GM18505 (cell line): ENCODE measurements around the gene DEPDC1B.

Source experiments
- ATAC-seq: cut with Tn5 transposase; IDR thresholded peaks from one replicate; pipeline ENCODE4 v1.9.1; 2021; ENCODE audit not compliant: unreplicated experiment
- POLR2A ChIP-seq: IDR thresholded peaks from 4 replicates; pipeline ENCODE4 v1.6.1; 2011; ENCODE audit warnings: borderline replicate concordance; ENCODE audit not compliant: insufficient read depth, insufficient read length; ENCODE audit errors: extremely low read depth

The DEPDC1B gene

GRCh38 chr5:60679816-60680215, 20.1 kb downstream of the DEPDC1B start:
- no peak for TF ChIP-seq POLR2A
- ATAC-seq = no peak

GRCh38 chr5:60677850-60678664, 21.9 kb downstream of the DEPDC1B start:
- no peak for TF ChIP-seq POLR2A
- peak; percentile 60 for ATAC-seq

GRCh38 chr5:60675286-60675685, 24.7 kb downstream of the DEPDC1B start:
- no peak for ATAC-seq
- no peak for TF ChIP-seq POLR2A

DNA sequence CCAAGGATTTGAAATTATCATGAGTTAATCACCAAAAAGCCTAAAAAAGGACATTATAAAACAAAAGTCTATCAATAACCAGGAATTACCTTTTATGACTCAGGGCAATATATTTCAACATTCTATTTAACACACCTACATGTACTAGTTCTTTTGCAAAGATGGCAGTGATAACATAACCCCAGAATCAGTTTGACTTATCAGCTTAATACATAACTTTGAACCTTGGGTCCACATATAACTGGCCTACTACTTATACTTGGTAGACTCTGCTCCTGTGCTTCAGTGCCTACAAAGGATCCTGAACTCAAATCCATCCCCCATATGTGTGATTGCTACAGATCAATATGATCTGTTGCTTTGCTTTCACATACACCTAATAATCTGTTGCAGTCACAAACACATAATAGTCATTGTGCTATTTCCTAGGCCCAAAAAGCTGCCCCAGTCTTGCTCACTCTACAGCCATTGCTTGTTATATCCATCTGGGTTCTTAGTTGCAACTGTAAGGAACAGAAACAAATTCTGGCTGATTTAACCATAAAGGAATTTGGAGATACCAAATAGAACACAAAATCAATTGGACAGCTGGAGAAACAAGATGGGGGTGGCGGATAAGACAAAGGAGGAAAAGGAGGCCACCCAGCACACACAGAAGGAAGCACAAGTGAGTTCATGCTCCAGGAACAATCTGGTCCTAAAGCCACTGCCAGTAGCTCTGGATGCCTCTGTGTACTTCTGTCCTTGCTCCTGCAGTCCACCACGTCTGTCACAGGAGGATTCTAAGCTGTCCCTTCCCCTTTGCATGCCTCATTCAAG, 25.5 kb downstream of the DEPDC1B start:
- no peak for ATAC-seq
- no peak for TF ChIP-seq POLR2A

DNA sequence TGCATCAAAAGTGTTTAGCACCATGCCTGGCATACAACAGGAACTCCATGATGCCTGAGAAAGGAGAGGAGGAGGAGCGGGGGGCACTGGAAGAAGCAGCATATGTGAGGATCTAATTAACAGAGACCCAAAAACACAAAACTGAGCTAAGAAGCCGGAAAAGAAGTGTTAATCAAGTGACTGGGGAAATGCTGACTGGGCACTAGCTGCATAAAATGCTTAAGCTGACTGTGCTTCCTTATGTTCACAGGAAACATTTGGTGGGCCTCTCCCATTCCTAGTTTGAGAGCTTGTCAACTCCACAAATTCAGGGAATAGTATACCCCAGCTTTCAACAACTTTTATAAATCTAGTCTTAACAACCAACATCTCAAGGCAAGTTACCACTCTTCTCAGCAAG, 26.6 kb downstream of the DEPDC1B start:
- ATAC-seq = no peak

DNA sequence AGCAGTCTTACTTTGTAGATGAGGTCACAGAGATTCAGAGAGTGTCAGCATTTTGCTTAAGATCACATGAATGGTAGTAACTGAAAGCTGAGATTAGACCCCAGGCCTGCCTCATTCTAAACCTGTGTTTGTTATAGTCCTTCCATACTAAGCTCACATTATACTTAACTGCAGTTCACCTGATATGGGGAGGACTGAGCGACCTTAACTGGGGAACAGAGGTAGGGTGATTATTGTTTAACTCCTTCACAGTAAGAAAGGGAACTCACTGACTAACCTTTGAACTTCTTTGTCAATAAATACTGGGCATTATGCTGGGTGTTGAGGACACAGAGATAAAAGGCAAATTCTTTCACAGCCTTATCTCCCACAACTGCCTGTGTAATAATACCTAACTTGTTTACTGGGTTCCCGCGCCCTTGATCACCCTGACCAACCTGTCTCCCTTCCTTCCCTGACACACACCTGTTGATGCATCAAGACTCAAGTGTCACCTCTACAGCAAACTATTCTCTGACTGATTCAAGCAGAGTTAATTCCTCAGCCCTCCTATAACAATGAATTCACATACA, 27.2 kb downstream of the DEPDC1B start:
- no peak for ATAC-seq
- TF ChIP-seq POLR2A = no peak

More for the DNA sequence above, 26.6 kb downstream of the DEPDC1B start:
- TF ChIP-seq POLR2A = no peak

DNA sequence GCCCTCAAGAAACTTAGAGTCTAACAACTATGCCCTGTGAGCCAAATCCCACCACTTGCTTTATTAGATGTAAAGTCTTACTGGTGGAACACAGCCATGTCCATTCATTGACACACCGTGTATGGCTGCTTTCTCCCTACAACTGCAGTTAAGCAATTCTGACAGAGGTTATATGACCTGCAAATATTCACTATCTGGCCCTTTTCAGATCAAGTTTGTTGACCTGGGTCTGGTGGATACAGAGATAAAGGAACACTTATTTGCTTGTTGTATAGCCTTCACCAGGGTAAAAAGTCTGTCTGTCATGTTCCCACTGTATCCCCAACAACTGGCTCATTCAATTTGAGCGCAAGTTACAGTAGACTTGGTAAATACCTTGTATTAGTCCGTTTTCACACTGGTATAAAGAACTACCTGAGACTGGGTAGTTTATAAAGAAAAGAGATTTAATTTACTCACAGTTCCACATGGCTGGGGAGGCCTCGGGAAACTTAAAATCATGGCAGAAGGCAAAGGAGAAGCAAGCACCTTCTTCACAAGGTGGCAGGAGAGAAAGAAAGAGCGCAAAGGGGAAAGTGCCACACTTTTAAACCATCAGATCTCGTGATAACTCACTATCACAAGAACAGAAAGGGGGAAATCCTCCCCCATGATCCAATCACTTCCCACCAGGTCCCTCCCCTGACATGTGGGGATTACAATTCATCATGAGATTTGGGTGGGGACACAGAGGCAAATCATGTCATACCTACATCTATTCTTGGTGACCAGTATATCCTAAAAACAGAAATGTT, 27.9 kb downstream of the DEPDC1B start:
- ATAC-seq = no peak
- TF ChIP-seq POLR2A = no peak

GRCh38 chr5:60670749-60671148, 29.2 kb downstream of the DEPDC1B start:
- no peak for ATAC-seq
- no peak for TF ChIP-seq POLR2A

GRCh38 chr5:60668686-60669304, 31.2 kb downstream of the DEPDC1B start:
- TF ChIP-seq POLR2A = no peak
- no peak for ATAC-seq

DNA sequence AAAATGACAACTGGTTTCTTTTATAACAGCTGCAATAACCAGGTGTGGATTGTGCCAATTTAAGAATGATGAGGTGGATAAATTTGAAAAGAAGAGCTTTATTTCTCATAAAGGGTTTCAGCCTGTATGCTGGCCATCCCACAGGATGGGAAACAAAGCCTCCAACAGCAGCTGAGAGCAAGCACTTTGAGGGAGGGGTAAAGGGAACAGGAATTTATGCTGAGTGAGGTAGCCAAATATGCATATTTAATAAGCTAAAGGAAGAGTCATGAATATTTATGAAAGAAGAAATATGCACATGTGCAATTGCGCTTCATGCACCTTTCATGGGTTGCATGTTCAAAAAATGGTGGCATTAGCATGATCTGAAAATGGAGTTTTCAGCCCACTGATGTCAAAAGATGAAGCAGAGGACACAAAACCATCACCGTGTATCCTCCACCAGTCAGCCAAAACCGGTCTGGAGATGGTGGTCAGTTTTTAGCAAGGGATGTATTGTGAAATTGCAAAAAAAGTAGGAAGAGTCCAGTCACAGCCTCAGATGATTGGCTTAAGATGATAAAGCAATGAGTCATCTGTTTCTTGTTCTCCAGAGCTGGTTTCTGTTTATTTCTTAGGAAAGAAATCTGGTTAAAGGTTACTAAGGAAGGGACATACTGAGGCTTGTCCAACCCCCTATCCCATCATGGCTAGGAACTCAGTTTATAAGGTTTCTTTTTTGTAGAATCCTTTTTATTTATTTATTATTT, 47.9 kb downstream of the DEPDC1B start:
- no peak for TF ChIP-seq POLR2A
- ATAC-seq = no peak

- peak; percentile 65 for ATAC-seq
- no peak for TF ChIP-seq POLR2A
Observed at GRCh38 chr5:60649288-60649917, 50.6 kb downstream of the DEPDC1B start.
